CD4-positive, CD25-positive, alpha-beta regulatory T cell (primary cell): Measurements from ENCODE around the gene KCTD1. TPM values are rescaled to one million over a fixed set of nuclear protein-coding genes. Genes with fewer than 3 reads are reported as not detected.

Experiments used
- ATAC-seq, 2 donors: fragments of 150-1000 bp; cut with Tn5 transposase; one replicate each; pipeline ENCODE4 v1.10.0; 2021; ENCODE audit warnings: low read depth in 2 of 2, moderate number of reproducible peaks in 2 of 2, moderate library complexity in 1 of 2
- DNase-seq, 3 donors: peaks; one replicate each; pipeline versions ENCODE4 v3.0.0 to v3.0.0-alpha.2; 2012 to 2022; ENCODE audit warnings: mixed read lengths in 1 of 3
- H3K27ac ChIP-seq: one replicate; pipeline ENCODE4 v1.7.0; 2013; ENCODE audit warnings: mild to moderate bottlenecking, low read length; ENCODE audit not compliant: insufficient read depth, poor library complexity, severe bottlenecking
- H3K27me3 ChIP-seq: one replicate; pipeline ENCODE4 v1.7.0; 2013; ENCODE audit warnings: low read length; ENCODE audit not compliant: control insufficient read depth, insufficient read depth
- H3K36me3 ChIP-seq: one replicate; pipeline ENCODE4 v1.7.0; 2013; ENCODE audit warnings: mild to moderate bottlenecking, low read length, moderate library complexity; ENCODE audit not compliant: control insufficient read depth, insufficient read depth
- H3K4me1 ChIP-seq: 2 replicates; pipeline ENCODE4 v1.7.0; 2013; ENCODE audit warnings: mild to moderate bottlenecking, low read length; ENCODE audit not compliant: insufficient read depth, control insufficient read depth, poor library complexity, severe bottlenecking
- H3K4me3 ChIP-seq: one replicate; pipeline ENCODE4 v1.7.0; 2013; ENCODE audit warnings: low read depth, mild to moderate bottlenecking, low read length, moderate library complexity
- H3K9me3 ChIP-seq, 2 experiments: 1 replicate in 1 of 2; 2 replicates in 1 of 2; pipeline ENCODE4 v1.7.0; 2013; ENCODE audit warnings: low read length in 2 of 2, mild to moderate bottlenecking in 1 of 2, moderate library complexity in 1 of 2; ENCODE audit not compliant: control insufficient read depth in 2 of 2
- H3K27ac Mint-ChIP-seq, 3 donors: one replicate each; pipeline ENCODE4 v1.8.0; 2020 to 2022; ENCODE audit warnings: mild to moderate bottlenecking in 3 of 3, mixed read lengths in 3 of 3, moderate library complexity in 2 of 3
- H3K27me3 Mint-ChIP-seq: one replicate; pipeline ENCODE4 v1.8.0; 2022; ENCODE audit warnings: mild to moderate bottlenecking, mixed read lengths
- H3K36me3 Mint-ChIP-seq: one replicate; pipeline ENCODE4 v1.8.0; 2020; ENCODE audit warnings: mixed read lengths
- H3K4me1 Mint-ChIP-seq, 4 donors: one replicate each; pipeline ENCODE4 v1.8.0; 2020 to 2022; ENCODE audit warnings: mixed read lengths in 4 of 4, mild to moderate bottlenecking in 1 of 4
- H3K4me3 Mint-ChIP-seq, 4 donors: one replicate each; pipeline ENCODE4 v1.8.0; 2020 to 2022; ENCODE audit warnings: mild to moderate bottlenecking in 4 of 4, mixed read lengths in 4 of 4, moderate library complexity in 3 of 4
- H3K9me3 Mint-ChIP-seq, 7 donors: one replicate each; pipeline ENCODE4 v1.8.0; 2020 to 2022; ENCODE audit warnings: mixed read lengths in 7 of 7, mild to moderate bottlenecking in 3 of 7, moderate library complexity in 2 of 7
- polyA plus RNA-seq, 4 donors: library from polyadenylated mRNA; unstranded; fragments of 300-500 nt; fragmentation: Illumina TruSeq; gene quantifications; one replicate each; pipeline ENCODE4 v1.2.3, GENCODE V29; 2021
- total RNA-seq: library from RNA; stranded (reverse); gene quantifications from one replicate; pipeline ENCODE4 v1.2.3, GENCODE V29; 2022

KCTD1 gene
- total and polyA plus RNA-seq, 5 donors from 2014 or later: 0.14 to 2.0 (median 0.26) TPM; not detected in 2

DNA sequence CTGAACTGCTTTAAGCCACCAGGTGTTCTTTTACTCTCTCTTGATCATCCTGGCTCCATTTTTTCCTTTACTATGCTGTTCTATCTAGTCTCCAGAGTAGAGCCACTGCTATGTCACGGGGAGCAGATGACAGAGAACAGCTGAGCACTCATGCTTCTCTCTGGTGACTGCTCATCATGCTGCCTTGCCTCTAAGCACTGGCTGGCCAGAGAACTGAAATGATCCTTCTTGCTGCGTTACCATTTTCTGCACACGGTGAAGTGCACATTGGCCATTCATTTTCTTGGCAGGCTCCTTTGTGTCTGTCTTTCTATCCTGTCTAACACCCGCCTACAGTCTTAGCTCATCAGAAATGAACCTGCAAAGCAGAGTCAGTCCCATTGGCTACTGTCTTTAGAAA is 86.0 kb downstream of the KCTD1 start:
- no peaks in the 10 kb centered on the region for H3K36me3 ChIP-seq
- Mint-ChIP-seq H3K4me1 (peaks cover 0 to 2% (median 0%) of the 10 kb centered on the region in 4 donors), H3K27ac (no peak overlapping the region), H3K9me3 (no peaks in the 10 kb centered on the region), H3K36me3 (no peaks in the 10 kb centered on the region), H3K4me3 (no peak overlapping the region), H3K27me3 (peaks cover 9% of the 10 kb centered on the region)
- no peaks in the 10 kb centered on the region for H3K9me3 ChIP-seq
- H3K27me3 ChIP-seq: no peaks in the 10 kb centered on the region
- DNase-seq (no peak), ATAC-seq (no peak)
- H3K27ac ChIP-seq: no peak overlapping the region
- H3K4me3 ChIP-seq: no peak overlapping the region
- no peaks in the 10 kb centered on the region for H3K4me1 ChIP-seq

DNA sequence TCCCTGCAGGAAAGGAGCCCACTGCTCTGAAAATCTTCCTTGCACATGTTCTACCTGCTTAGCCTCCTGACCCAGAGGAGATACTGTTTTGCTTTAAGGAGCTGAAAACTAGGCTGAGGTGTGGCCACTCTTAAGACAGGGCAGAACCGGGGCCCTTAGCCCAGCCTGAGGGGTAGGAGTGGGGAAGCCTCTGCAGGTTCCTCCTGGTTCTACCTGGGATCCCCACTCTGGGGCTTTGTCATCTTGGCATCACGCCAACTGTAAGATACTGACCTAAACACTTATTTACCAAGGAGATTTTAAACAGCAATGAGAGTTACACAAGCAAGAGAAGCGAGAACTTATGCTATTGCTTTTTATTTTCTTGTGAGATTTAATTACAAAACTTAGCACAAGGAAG is 86.9 kb downstream of the KCTD1 start:
- Mint-ChIP-seq H3K27ac (no peak overlapping the region), H3K4me1 (peaks cover 0 to 2% (median 0%) of the 10 kb centered on the region in 4 donors)
- ATAC-seq: no peak

DNA sequence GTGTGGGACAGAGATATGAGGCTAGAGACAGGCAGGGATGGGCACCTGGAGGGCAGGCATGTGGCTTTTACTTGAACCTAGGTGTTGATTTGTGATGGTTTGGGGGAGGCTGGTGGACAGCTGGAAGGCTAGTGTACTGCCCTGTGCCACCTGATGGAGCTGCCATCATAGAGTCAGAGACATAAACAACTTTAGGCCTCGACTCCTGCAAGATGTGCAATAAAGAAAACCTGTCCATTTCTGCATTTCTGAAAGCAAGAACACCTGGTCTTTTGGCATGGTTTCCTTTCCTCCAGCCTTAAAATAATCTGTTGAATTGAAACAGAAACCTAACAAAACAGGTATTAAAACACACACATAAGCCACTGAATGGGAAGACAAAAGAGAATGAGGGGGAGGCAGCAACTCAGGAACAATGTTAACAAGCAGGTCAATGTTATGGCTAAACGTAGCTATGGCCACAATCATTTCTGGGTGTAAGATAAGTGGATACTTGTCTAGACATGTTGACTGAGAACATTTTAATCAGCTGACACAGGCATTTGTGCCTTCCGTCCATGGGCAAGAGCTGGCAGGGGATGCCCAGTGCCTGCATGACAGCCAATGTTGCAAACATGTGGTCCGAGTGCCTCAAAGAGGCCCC is 87.8 kb downstream of the KCTD1 start:
- Mint-ChIP-seq H3K9me3 (no peaks in the 10 kb centered on the region), H3K27me3 (peaks cover 4% of the 10 kb centered on the region), H3K27ac (peak overlapping the region in 1 of 3 donors; percentile 41), H3K4me3 (no peak overlapping the region), H3K36me3 (no peaks in the 10 kb centered on the region), H3K4me1 (peaks cover 0 to 2% (median 0%) of the 10 kb centered on the region in 4 donors)
- DNase-seq (no peak), ATAC-seq (no peak)
- Histone ChIP-seq H3K27ac (no peak overlapping the region), H3K27me3 (no peaks in the 10 kb centered on the region), H3K4me1 (no peaks in the 10 kb centered on the region), H3K36me3 (no peaks in the 10 kb centered on the region), H3K4me3 (no peak overlapping the region), H3K9me3 (no peaks in the 10 kb centered on the region)

More for the DNA sequence above, 86.9 kb downstream of the KCTD1 start:
- no peak for DNase-seq
- Histone ChIP-seq H3K4me3 (no peak overlapping the region), H3K9me3 (no peaks in the 10 kb centered on the region), H3K27me3 (no peaks in the 10 kb centered on the region), H3K36me3 (no peaks in the 10 kb centered on the region), H3K4me1 (no peaks in the 10 kb centered on the region), H3K27ac (no peak overlapping the region)
- Mint-ChIP-seq H3K4me3 (no peak overlapping the region), H3K36me3 (no peaks in the 10 kb centered on the region), H3K9me3 (no peaks in the 10 kb centered on the region), H3K27me3 (peaks cover 4% of the 10 kb centered on the region)

DNA sequence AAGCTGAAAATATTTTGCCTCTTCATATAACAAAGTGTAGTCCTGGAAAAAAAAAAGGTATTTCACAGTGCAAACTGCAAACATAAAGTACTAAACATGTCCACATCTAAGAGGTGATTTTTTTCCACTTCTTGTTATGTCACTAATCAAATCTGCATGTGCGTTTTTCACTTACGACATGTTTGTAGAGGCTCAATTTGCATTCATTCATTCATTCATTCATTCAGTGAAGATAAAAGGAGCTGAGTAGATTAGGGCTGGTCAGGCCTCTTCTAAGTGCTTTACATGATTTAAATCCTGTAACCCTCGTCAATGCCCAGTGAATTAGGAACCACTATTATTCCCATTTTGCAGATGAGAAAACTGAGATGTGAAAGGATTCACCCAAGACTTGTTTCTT is 88.5 kb downstream of the KCTD1 start:
- Mint-ChIP-seq H3K36me3 (no peaks in the 10 kb centered on the region), H3K9me3 (no peaks in the 10 kb centered on the region), H3K4me3 (no peak overlapping the region), H3K27me3 (peaks cover 4% of the 10 kb centered on the region), H3K4me1 (peaks cover 0 to 2% (median 0%) of the 10 kb centered on the region in 4 donors), H3K27ac (no peak overlapping the region)
- Histone ChIP-seq H3K27me3 (no peaks in the 10 kb centered on the region), H3K4me3 (no peak overlapping the region), H3K9me3 (no peaks in the 10 kb centered on the region), H3K4me1 (no peaks in the 10 kb centered on the region), H3K36me3 (no peaks in the 10 kb centered on the region), H3K27ac (no peak overlapping the region)
- no peak for ATAC-seq
- DNase-seq: no peak

DNA sequence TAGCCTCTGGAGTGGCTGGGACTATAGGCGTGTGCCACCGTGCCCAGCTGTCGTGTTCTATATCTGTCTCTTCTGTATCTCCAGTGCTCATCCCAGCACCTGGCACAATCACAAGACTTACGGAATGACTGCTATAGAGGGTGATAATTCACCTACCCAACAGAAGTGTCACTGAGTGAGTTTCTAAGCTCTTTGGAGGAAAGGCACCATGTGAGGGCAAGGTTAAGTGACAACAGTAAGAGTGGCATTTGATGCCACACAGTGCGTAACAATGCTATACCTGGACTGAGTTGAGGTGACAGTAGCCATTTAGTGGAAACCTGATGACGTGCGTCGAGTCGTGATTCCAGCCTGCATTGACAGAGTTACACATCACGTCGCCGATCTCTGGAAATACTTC is 89.0 kb downstream of the KCTD1 start:
- H3K4me1 ChIP-seq: no peaks in the 10 kb centered on the region
- Mint-ChIP-seq H3K36me3 (no peaks in the 10 kb centered on the region), H3K4me3 (no peak overlapping the region), H3K27ac (no peak overlapping the region), H3K9me3 (no peaks in the 10 kb centered on the region), H3K4me1 (peaks cover 0 to 2% (median 0%) of the 10 kb centered on the region in 4 donors), H3K27me3 (peaks cover 4% of the 10 kb centered on the region)
- no peak for DNase-seq
- ATAC-seq: no peak
- H3K27me3 ChIP-seq: no peaks in the 10 kb centered on the region
- H3K27ac ChIP-seq: no peak overlapping the region
- no peaks in the 10 kb centered on the region for H3K9me3 ChIP-seq
- H3K4me3 ChIP-seq: no peak overlapping the region
- H3K36me3 ChIP-seq: no peaks in the 10 kb centered on the region

DNA sequence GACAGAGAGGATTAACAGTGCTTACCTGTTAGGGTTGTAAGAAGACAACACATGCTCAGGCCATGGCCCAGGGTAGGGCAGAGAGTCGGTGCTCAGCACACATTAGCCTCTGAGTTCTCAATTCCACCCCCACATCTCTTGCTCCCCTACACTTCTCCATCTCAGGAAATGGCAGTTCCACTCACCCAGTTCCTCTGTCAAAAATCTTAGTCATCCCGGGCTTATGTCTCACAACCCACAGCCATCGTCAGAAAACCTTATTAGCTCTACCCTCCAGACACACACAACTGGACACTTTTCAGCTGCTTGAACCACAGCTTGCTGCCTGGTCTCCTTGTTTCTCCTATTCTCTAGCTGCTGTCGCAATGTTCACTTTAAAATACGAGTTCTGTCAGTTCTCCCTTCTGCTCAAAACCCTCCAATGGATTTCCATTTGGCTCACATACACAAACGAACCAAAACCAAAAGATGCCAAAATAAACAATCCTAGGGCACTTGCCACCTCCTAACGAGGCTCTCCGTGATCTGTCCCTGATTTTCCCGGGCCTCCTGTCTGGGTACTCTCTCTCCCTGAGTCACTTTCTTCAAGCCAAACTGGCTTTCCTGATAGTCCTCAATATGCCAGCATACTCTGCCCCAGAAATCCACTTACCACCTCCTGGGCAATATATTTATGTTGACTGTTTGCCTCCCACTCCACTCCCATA is 89.7 kb downstream of the KCTD1 start:
- H3K27ac ChIP-seq: no peak overlapping the region
- ATAC-seq: no peak

DNA sequence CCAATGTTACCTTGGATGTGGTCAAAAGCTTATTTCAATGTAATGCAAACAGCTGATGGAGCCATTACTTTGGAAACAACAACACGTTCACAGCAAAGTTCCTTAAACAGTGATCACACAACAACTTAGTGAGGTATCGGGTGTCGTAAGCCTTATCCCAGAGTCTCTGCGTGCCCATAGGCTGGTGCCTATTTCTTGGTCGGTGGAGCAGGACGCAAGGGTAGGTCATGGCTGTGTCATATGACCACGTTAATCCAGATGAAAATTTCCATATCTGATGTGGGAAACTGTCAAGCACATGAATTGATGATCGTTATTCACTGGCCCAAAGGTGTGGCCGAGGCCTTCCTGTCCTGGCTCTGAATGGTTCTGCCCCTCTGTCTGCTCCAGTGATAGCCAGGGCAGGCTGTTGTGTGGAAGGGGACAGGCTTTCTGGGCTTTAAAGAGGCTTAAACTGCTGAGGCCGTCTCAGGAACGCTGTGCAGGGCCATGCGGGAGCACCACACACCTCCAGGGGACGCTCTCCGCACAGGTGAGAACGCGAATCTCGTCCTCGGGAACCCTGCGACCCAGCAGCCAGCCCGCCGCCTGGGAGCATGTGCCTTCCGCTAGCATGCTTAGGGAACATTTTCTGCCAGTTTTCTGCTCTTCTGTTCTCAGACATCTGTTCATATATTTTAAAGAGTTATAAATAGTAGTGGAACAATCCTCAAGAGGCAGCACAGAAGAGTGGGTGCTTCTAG is 90.6 kb downstream of the KCTD1 start:
- no peak overlapping the region for H3K4me3 Mint-ChIP-seq
- no peak for ATAC-seq
- peaks cover 0 to 2% (median 0%) of the 10 kb centered on the region in 4 donors for H3K4me1 Mint-ChIP-seq
- H3K27me3 Mint-ChIP-seq: peaks cover 4% of the 10 kb centered on the region
- H3K27ac Mint-ChIP-seq: no peak overlapping the region
- no peaks in the 10 kb centered on the region for H3K36me3 Mint-ChIP-seq
- no peak for DNase-seq
- H3K4me1 ChIP-seq: no peaks in the 10 kb centered on the region
- no peaks in the 10 kb centered on the region for H3K27me3 ChIP-seq
- H3K36me3 ChIP-seq: no peaks in the 10 kb centered on the region
- H3K9me3 ChIP-seq: no peaks in the 10 kb centered on the region
- no peak overlapping the region for H3K4me3 ChIP-seq
- no peak overlapping the region for H3K27ac ChIP-seq
- no peaks in the 10 kb centered on the region for H3K9me3 Mint-ChIP-seq

More for the DNA sequence above, 89.7 kb downstream of the KCTD1 start:
- H3K4me1 Mint-ChIP-seq: peaks cover 0 to 2% (median 0%) of the 10 kb centered on the region in 4 donors
- Histone ChIP-seq H3K36me3 (no peaks in the 10 kb centered on the region), H3K27me3 (no peaks in the 10 kb centered on the region), H3K4me3 (no peak overlapping the region), H3K9me3 (no peaks in the 10 kb centered on the region), H3K4me1 (no peaks in the 10 kb centered on the region)
- H3K36me3 Mint-ChIP-seq: no peaks in the 10 kb centered on the region
- H3K4me3 Mint-ChIP-seq: no peak overlapping the region
- DNase-seq: peak in 1 of 3 donors; percentile 9
- H3K27me3 Mint-ChIP-seq: peaks cover 4% of the 10 kb centered on the region
- H3K9me3 Mint-ChIP-seq: no peaks in the 10 kb centered on the region
- H3K27ac Mint-ChIP-seq: no peak overlapping the region
